Smooth muscle cell (in vitro differentiated cells): ENCODE measurements around the gene STOX2. TPM values are rescaled to one million over a fixed set of nuclear protein-coding genes. Genes with fewer than 3 reads are reported as not detected.

Experiments
- DNase-seq: peaks from one replicate; lab custom pipeline; 2025; ENCODE audit not compliant: unreplicated experiment; lab: John Stamatoyannopoulos, UW
- H2AFZ ChIP-seq: fragments of 200-600 bp; sonication (generic); 2 replicates; pipeline ENCODE4 v1.6.0; 2016; ENCODE audit warnings: antibody characterized with exemption, low read depth, mild to moderate bottlenecking
- H3F3A ChIP-seq: fragments of 200-600 bp; sonication (generic); 2 replicates; pipeline ENCODE4 v1.6.0; 2017; ENCODE audit warnings: antibody characterized with exemption, low read depth
- H3K27ac ChIP-seq: fragments of 200-600 bp; sonication (generic); 2 replicates; pipeline ENCODE4 v1.5.1; 2016; ENCODE audit warnings: low read depth, mild to moderate bottlenecking
- H3K27me3 ChIP-seq: fragments of 200-600 bp; sonication (generic); 2 replicates; pipeline ENCODE4 v1.6.1; 2016; ENCODE audit warnings: low read depth, mild to moderate bottlenecking
- H3K36me3 ChIP-seq: fragments of 200-600 bp; sonication (generic); 2 replicates; pipeline ENCODE4 v1.5.1; 2016; ENCODE audit warnings: low read depth
- H3K4me1 ChIP-seq: fragments of 200-600 bp; sonication (generic); 2 replicates; pipeline ENCODE4 v1.5.1; 2016; ENCODE audit warnings: low read depth
- H3K4me2 ChIP-seq: fragments of 200-600 bp; sonication (generic); 2 replicates; pipeline ENCODE4 v1.6.0; 2016; ENCODE audit warnings: mild to moderate bottlenecking
- H3K4me3 ChIP-seq: fragments of 200-600 bp; sonication (generic); 2 replicates; pipeline ENCODE4 v1.5.1; 2016; ENCODE audit warnings: mild to moderate bottlenecking
- H3K79me2 ChIP-seq: fragments of 200-600 bp; sonication (generic); 2 replicates; pipeline ENCODE4 v1.6.0; 2016; ENCODE audit warnings: low read depth, mild to moderate bottlenecking
- H3K9ac ChIP-seq: fragments of 200-600 bp; sonication (generic); 2 replicates; pipeline ENCODE4 v1.6.0; 2016; ENCODE audit warnings: low read depth
- H3K9me3 ChIP-seq: fragments of 200-600 bp; sonication (generic); replicated peaks from 2 replicates; pipeline ENCODE4 v1.5.1; 2016; ENCODE audit warnings: low read depth
- H4K20me1 ChIP-seq: fragments of 200-600 bp; sonication (generic); 2 replicates; pipeline ENCODE4 v1.6.0; 2016; ENCODE audit warnings: low read depth
- CTCF ChIP-seq: fragments of 200-600 bp; sonication (generic); IDR thresholded peaks from 2 replicates; pipeline ENCODE4 v1.5.1; 2017; ENCODE audit warnings: borderline replicate concordance, mild to moderate bottlenecking, antibody characterized with exemption; ENCODE audit not compliant: insufficient read depth, poor library complexity, severe bottlenecking
- WGBS: methylation state at CpG from one replicate; pipeline ENCODE4 v1.1.7; 2016; ENCODE audit warnings: low lambda C conversion rate; 5-methylcytosine and 5-hydroxymethylcytosine counted together
- polyA plus RNA-seq: library from polyadenylated mRNA; unstranded; fragments of >200 nt; fragmentation: Nextera tagmentation; extraction: Ambion mirVana; gene quantifications from 2 replicates; pipeline ENCODE4 v1.2.1, GENCODE V29; 2016
- total RNA-seq: library from RNA; depleted of rRNA; stranded (reverse); fragments of >200 nt; gene quantifications from 2 replicates; pipeline ENCODE4 v1.2.3, GENCODE V29; 2014

STOX2 gene
- total and polyA plus RNA-seq, 2 experiments from 2014 or later: 1.3 to 4.2 TPM

DNA sequence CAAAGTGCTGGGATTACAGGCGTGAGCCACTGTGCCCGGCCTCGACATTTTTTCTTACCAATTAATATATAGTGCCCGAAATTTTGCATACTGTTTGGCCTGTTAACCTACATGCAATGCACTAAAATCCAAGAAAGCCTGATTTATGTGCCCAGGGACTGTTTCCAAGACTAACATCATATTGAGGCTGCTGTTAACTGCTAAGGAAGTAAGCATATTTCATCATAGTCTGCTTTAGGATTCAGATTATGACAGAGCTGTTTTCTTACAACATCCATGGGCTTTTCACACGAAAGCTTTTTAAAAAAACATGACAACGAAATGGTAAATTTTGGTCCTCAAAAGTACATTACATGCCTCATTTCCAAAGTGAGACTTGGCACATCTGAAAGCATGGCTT lies 84.4 kb downstream of the STOX2 start:
- H3K4me3 ChIP-seq: no peak overlapping the region
- no peaks in the 10 kb centered on the region for H4K20me1 ChIP-seq
- no peaks in the 10 kb centered on the region for H3K9me3 ChIP-seq
- peaks cover 6% of the 10 kb centered on the region for H3F3A ChIP-seq
- peak overlapping the region; percentile 95 for H3K9ac ChIP-seq
- no peaks in the 10 kb centered on the region for H3K79me2 ChIP-seq
- no peak for DNase-seq
- 58% methylated on average over 6 of the region's 6 CpGs for WGBS
- peaks cover 14% of the 10 kb centered on the region for H3K4me1 ChIP-seq
- H3K27me3 ChIP-seq: no peaks in the 10 kb centered on the region
- H2AFZ ChIP-seq: no peak overlapping the region
- H3K27ac ChIP-seq: peak overlapping the region; percentile 97
- no peak overlapping the region for H3K4me2 ChIP-seq
- TF ChIP-seq CTCF: no peak
- H3K36me3 ChIP-seq: no peaks in the 10 kb centered on the region

DNA sequence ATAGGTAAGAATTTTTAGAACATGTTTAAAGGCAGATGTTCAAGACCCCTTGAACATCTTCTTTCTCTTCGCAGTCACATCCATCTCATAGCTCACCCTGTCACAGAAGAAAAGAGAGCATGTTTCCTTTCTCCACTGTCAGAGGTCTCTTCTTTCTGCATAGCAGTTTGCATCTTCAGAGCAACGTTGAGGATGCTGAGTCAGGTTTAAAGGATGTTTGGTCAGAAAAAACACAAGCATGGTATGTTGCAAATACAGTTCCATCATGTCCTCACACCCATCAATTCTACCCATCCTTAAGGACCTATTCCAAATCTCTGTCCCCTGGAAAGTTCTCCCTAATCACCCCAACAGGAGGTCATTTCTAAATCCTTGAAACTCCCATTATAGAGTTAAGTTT lies 84.8 kb downstream of the STOX2 start:
- Histone ChIP-seq H3K9ac (no peak overlapping the region), H3K4me2 (no peak overlapping the region), H3K4me1 (peaks cover 14% of the 10 kb centered on the region), H3K79me2 (no peaks in the 10 kb centered on the region), H3K4me3 (no peak overlapping the region), H4K20me1 (no peaks in the 10 kb centered on the region), H2AFZ (no peak overlapping the region), H3K27me3 (no peaks in the 10 kb centered on the region), H3K27ac (peak overlapping the region; percentile 97), H3K36me3 (no peaks in the 10 kb centered on the region), H3F3A (peaks cover 6% of the 10 kb centered on the region), H3K9me3 (no peaks in the 10 kb centered on the region)
- DNase-seq: no peak
- TF ChIP-seq CTCF: no peak
- 65% methylated on average over 2 of the region's 2 CpGs for WGBS

- Histone ChIP-seq H3K9ac (no peak overlapping the region), H2AFZ (no peak overlapping the region), H3K27ac (no peak overlapping the region), H3K9me3 (no peaks in the 10 kb centered on the region), H3K27me3 (no peaks in the 10 kb centered on the region), H3K79me2 (no peaks in the 10 kb centered on the region), H3K4me2 (no peak overlapping the region), H3K4me1 (peaks cover 11% of the 10 kb centered on the region), H3F3A (peaks cover 4% of the 10 kb centered on the region), H3K36me3 (no peaks in the 10 kb centered on the region), H3K4me3 (no peak overlapping the region), H4K20me1 (no peaks in the 10 kb centered on the region)
- 72% methylated on average over 6 of the region's 6 CpGs for WGBS
- DNase-seq: no peak
- no peak for TF ChIP-seq CTCF
These were observed 88.6 kb downstream of the STOX2 start for GRCh38 chr4:183993676-183994075.

DNA sequence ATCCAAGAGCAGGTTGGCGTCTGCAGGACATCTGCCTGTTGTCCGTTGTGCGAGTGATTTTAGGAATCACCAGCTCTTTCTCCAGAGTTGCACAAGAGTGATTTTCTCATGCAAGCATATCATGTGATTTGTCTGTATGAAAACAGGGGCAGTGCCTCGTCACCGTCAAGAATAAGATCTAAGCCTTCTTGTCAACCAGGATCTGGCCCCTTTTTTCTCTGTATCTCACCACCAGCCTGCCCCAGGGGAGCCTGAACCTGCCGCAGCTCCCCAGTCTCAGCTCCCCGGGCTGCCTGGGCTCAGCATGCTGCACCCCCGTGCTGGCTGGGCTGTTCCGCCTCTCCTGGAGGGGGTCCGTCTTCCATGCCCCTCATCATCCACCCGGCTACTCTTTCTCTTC lies 90.5 kb downstream of the STOX2 start:
- Histone ChIP-seq H3K27me3 (no peaks in the 10 kb centered on the region), H3K4me1 (peaks cover 9% of the 10 kb centered on the region), H3K9me3 (no peaks in the 10 kb centered on the region), H3K4me3 (no peak overlapping the region), H3F3A (no peaks in the 10 kb centered on the region), H2AFZ (no peak overlapping the region), H3K9ac (peak overlapping the region; percentile 29), H3K36me3 (no peaks in the 10 kb centered on the region), H3K4me2 (peak overlapping the region; percentile 6), H3K79me2 (no peaks in the 10 kb centered on the region), H4K20me1 (no peaks in the 10 kb centered on the region), H3K27ac (peak overlapping the region; percentile 22)
- DNase-seq: no peak
- no peak for TF ChIP-seq CTCF
- WGBS: 75% methylated on average over 11 of the region's 11 CpGs
